ENCODE results near the gene CFAP65. TPM values are rescaled to one million over a fixed set of nuclear protein-coding genes. Genes with fewer than 3 reads are reported as not detected.

The CFAP65 gene
- total RNA-seq, 2 donors from 2014 or later = not detected

DNA sequence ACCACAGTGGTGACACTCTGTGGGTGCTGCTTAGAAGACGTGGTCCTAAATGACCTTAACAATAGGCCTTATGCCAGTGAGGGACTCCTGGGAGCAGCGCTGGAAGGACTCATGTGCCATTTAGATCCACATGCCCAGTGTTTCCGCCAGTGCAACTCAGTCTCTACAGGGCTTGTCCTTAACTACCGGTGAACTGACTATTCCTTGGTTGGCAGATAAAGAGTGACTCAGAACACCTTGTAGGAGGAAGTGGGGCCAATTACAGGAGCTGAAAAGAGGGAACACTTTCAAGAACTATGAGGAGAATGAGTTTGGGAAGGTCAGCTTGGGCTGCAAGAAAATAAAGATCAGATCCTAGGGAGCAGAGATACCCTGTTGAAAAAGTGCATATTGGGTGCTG, 83.6 kb downstream of the CFAP65 start:
- Histone ChIP-seq H3K4me1 (peaks cover 22% of the 10 kb centered on the region), H3K9me3 (no peaks in the 10 kb centered on the region), H3K4me3 (no peak overlapping the region), H3K36me3 (replicated peaks in 1 of 2; ENCODE audit: insufficient read depth in 1 of 2, low read depth in 2 of 2) (no peaks in the 10 kb centered on the region), H3K27me3 (peaks cover 0 to 37% of the 10 kb centered on the region in 2 donors), H3K27ac (no peak overlapping the region)
- no peak for DNase-seq
- intact Hi-C loops (cut with DNase I) = no loop called here
- no peak for TF ChIP-seq POLR2A (IDR thresholded peaks at IDR 0.05)
- no peak for TF ChIP-seq CTCF (IDR thresholded peaks at IDR 0.05)
- 63 to 95% methylated on average over 3 to 4 of the region's 4 CpGs for WGBS, 2 donors
- no peak for ATAC-seq

- peaks cover 20% of the 10 kb centered on the region for H3K4me1 ChIP-seq
- intact Hi-C loops (cut with DNase I) = no loop called here
- ATAC-seq = no peak
- peaks cover 0 to 25% of the 10 kb centered on the region in 2 donors for H3K27me3 ChIP-seq
- no peak overlapping the region for H3K4me3 ChIP-seq
- no peaks in the 10 kb centered on the region for H3K36me3 ChIP-seq (replicated peaks in 1 of 2; ENCODE audit: insufficient read depth in 1 of 2, low read depth in 2 of 2)
- no peak for DNase-seq
- 50% methylated on average over 1 of the region's 1 CpG for WGBS, 2 donors
- TF ChIP-seq POLR2A (IDR thresholded peaks at IDR 0.05) = no peak
- TF ChIP-seq CTCF (IDR thresholded peaks at IDR 0.05) = no peak
- no peak overlapping the region for H3K27ac ChIP-seq
- H3K9me3 ChIP-seq = no peaks in the 10 kb centered on the region
Measured at GRCh38 chr2:218956039-218956438, 85.3 kb downstream of the CFAP65 start.

DNA sequence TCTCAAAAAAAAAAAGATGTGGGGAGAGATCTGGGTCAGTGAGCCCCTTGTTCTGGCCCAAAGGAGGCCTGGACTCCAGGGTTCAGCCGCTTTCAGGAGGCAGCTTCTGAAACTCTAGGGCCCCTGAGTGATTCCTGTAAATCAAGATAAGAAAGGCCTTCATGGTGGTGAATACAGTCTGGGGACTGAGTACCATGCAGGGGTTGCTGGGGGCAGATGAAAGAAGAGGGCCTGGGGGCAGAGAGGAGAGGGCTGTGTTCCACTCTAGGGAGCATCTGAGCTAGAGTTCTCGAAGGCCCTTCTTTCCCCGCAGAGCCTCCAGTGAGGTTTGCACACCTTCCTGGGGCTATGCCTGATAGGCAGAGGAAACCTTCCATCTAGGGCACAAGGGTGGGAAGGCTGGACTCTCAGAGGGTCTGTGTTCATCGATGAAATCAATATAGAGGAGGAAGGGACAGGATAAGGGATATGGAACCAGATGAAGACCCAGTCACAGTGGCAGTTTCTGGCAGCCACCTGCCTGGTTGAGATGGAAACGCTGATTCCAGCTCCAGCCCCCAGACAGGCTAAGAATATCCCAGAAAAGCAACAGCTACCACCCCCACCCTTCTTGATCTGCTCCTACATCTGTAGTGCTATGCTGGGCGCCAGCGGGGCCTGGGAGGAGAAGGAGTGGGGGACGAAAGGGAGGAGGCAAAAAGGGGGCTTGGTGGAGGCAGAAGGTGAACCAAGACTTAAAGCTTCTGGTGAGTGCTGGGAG, 86.6 kb downstream of the CFAP65 start:
- no peaks in the 10 kb centered on the region for H3K36me3 ChIP-seq (replicated peaks in 1 of 2; ENCODE audit: insufficient read depth in 1 of 2, low read depth in 2 of 2)
- no peak overlapping the region for H3K27ac ChIP-seq
- WGBS, 2 donors = 70 to 73% methylated on average over 8 of the region's 8 CpGs
- DNase-seq (no peak), ATAC-seq (no peak)
- H3K9me3 ChIP-seq = no peaks in the 10 kb centered on the region
- TF ChIP-seq POLR2A (IDR thresholded peaks at IDR 0.05) = no peak
- no peak for TF ChIP-seq CTCF (IDR thresholded peaks at IDR 0.05)
- peaks cover 0 to 13% of the 10 kb centered on the region in 2 donors for H3K27me3 ChIP-seq
- H3K4me1 ChIP-seq = peaks cover 8% of the 10 kb centered on the region
- no peak overlapping the region for H3K4me3 ChIP-seq
- intact Hi-C loops (cut with DNase I) = no loop called here

- no peak overlapping the region for H3K4me3 ChIP-seq
- no peak overlapping the region for H3K27ac ChIP-seq
- no peaks in the 10 kb centered on the region for H3K9me3 ChIP-seq
- ATAC-seq = no peak
- no peak for TF ChIP-seq POLR2A (IDR thresholded peaks at IDR 0.05)
- no peak for TF ChIP-seq CTCF (IDR thresholded peaks at IDR 0.05)
- intact Hi-C loops (cut with DNase I) = no loop called here
- no peak for DNase-seq
- H3K36me3 ChIP-seq (replicated peaks in 1 of 2; ENCODE audit: insufficient read depth in 1 of 2, low read depth in 2 of 2) = no peaks in the 10 kb centered on the region
- peaks cover 0 to 5% of the 10 kb centered on the region in 2 donors for H3K27me3 ChIP-seq
- no peaks in the 10 kb centered on the region for H3K4me1 ChIP-seq
- 60 to 71% methylated on average over 7 to 16 of the region's 18 CpGs for WGBS, 2 donors
Measured at GRCh38 chr2:218953366-218953954, 87.9 kb downstream of the CFAP65 start.

MicroRNA genes within 50 kb of the gene (microRNA counts, 767-probe panel; counts per million panel counts)
- microRNA hsa-miR-3131 (0 to 736 counts per million in 2 donors), microRNA hsa-miR-375 (9,277 to 13,230 counts per million in 2 donors)

Small RNA genes within 50 kb of the gene (microRNA-seq; reads per million reads assigned to microRNA genes)
- 0 reads per million in 2 donors for gene MIR3131 (ENCODE audit: borderline number of aligned reads in 2 of 2, borderline replicate concordance in 2 of 2)
- 345,492 to 388,519 reads per million in 2 donors for gene MIR375 (ENCODE audit: borderline number of aligned reads in 2 of 2, borderline replicate concordance in 2 of 2)

Small RNA genes within 50 kb of the gene (small RNA-seq; reads per million reads assigned to genes)
- gene MIR3131 (not detected), gene MIR375 (97,106 reads per million, percentile 100 among the genes with 10 or more reads in this experiment)

Other genes starting within 250 kb of the CFAP65 start
- not detected for gene PRKAG3, start 209.7 kb downstream of the CFAP65 start, total RNA-seq
- 1 to 10 TPM in 1 of 2 donors, not detected in 1; 1.0 TPM for gene WNT6, start 181.7 kb downstream of the CFAP65 start, total RNA-seq
- gene WNT10A, start 160.7 kb downstream of the CFAP65 start, total RNA-seq = under 1 TPM in 1 of 2 donors, not detected in 1; 0.52 TPM
- under 1 TPM in 1 of 2 donors, not detected in 1; 0.78 TPM for gene CDK5R2, start 81.8 kb downstream of the CFAP65 start, total RNA-seq
- not detected for gene FEV, start 56.3 kb downstream of the CFAP65 start, total RNA-seq
- 10 to 100 TPM; 23.1 to 26.4 TPM for gene CRYBA2, start 48.1 kb downstream of the CFAP65 start, total RNA-seq
- 1 to 10 TPM in 1 of 2 donors, not detected in 1; 1.0 TPM for gene IHH, start 19.4 kb upstream of the CFAP65 start, total RNA-seq
- 1 to 10 TPM; 8.9 to 9.3 TPM for gene NHEJ1, start 119.3 kb upstream of the CFAP65 start, total RNA-seq
- 1 to 10 TPM; 3.1 to 8.2 TPM for gene SLC23A3, start 128.5 kb upstream of the CFAP65 start, total RNA-seq
- gene CNPPD1, start 135.4 kb upstream of the CFAP65 start, total RNA-seq = 10 to 100 TPM; 25.7 to 27.4 TPM
- gene RETREG2, start 136.8 kb upstream of the CFAP65 start, total RNA-seq = 10 to 100 TPM; 41.9 to 43.6 TPM
- gene ZFAND2B, start 165.3 kb upstream of the CFAP65 start, total RNA-seq = 10 to 100 TPM; 36.9 to 43.3 TPM
- gene ABCB6, start 177.4 kb upstream of the CFAP65 start, total RNA-seq = 10 to 100 TPM; 10.5 to 11.7 TPM
- 10 to 100 TPM; 21.0 to 27.7 TPM for gene ATG9A, start 188.1 kb upstream of the CFAP65 start, total RNA-seq
- 10 to 100 TPM; 67.5 to 95.3 TPM for gene ANKZF1, start 188.3 kb upstream of the CFAP65 start, total RNA-seq
- gene GLB1L, start 203.9 kb upstream of the CFAP65 start, total RNA-seq = 10 to 100 TPM in 1 of 2 donors, 1 to 10 TPM in 1; 3.1 to 11.2 TPM
- gene STK16, start 204.0 kb upstream of the CFAP65 start, total RNA-seq = 10 to 100 TPM in 1 of 2 donors, 1 to 10 TPM in 1; 8.0 to 16.8 TPM
- not detected for gene TUBA4B, start 211.7 kb upstream of the CFAP65 start, total RNA-seq
- 10 to 100 TPM; 17.8 to 20.2 TPM for gene TUBA4A, start 212.4 kb upstream of the CFAP65 start, total RNA-seq
- gene DNAJB2, start 237.8 kb upstream of the CFAP65 start, total RNA-seq = 10 to 100 TPM; 60.3 to 68.0 TPM